Osteoblast (primary cell): Measurements from ENCODE around the gene CNOT6L. TPM values are rescaled to one million over a fixed set of nuclear protein-coding genes. Genes with fewer than 3 reads are reported as not detected.

Source experiments
- DNase-seq: peaks from one replicate; pipeline ENCODE4 v3.0.0; 2011; ENCODE audit warnings: low spot score, mixed read lengths; ENCODE audit not compliant: insufficient read length; ENCODE audit errors: missing footprints
- H2AFZ ChIP-seq: 2 replicates; pipeline ENCODE4 v1.6.0; 2011; ENCODE audit warnings: mild to moderate bottlenecking, low read length
- H3K27ac ChIP-seq: 2 replicates; pipeline ENCODE4 v1.5.1; 2011; ENCODE audit warnings: mild to moderate bottlenecking, low read depth, low read length, moderate library complexity
- H3K27me3 ChIP-seq: 2 replicates; pipeline ENCODE4 v1.6.0; 2012; ENCODE audit warnings: mild to moderate bottlenecking, control low read depth, inconsistent platforms, low read length, moderate library complexity; ENCODE audit not compliant: insufficient read depth
- H3K36me3 ChIP-seq: 2 replicates; pipeline ENCODE4 v1.5.1; 2011; ENCODE audit warnings: mild to moderate bottlenecking, low read length, control low read depth, moderate library complexity; ENCODE audit not compliant: insufficient read depth
- H3K4me1 ChIP-seq: 2 replicates; pipeline ENCODE4 v1.5.1; 2011; ENCODE audit warnings: mild to moderate bottlenecking, low read length, control low read depth, moderate library complexity; ENCODE audit not compliant: insufficient read depth
- H3K4me2 ChIP-seq: 2 replicates; pipeline ENCODE4 v1.6.0; 2011; ENCODE audit warnings: mild to moderate bottlenecking, low read length; ENCODE audit not compliant: insufficient read depth
- H3K4me3 ChIP-seq: fragments of 200-600 bp; sonication (generic); 3 replicates; pipeline ENCODE4 v1.5.1; 2012; ENCODE audit warnings: mild to moderate bottlenecking, low read length, inconsistent platforms; ENCODE audit not compliant: insufficient read depth
- H3K79me2 ChIP-seq: 2 replicates; pipeline ENCODE4 v1.6.0; 2012; ENCODE audit warnings: mild to moderate bottlenecking, low read length, control low read depth, inconsistent platforms; ENCODE audit not compliant: insufficient read depth
- H3K9me3 ChIP-seq: 2 replicates; pipeline ENCODE4 v1.5.1; 2011; ENCODE audit warnings: low read depth, low read length, control low read depth
- H4K20me1 ChIP-seq: 2 replicates; pipeline ENCODE4 v1.6.0; 2012; ENCODE audit warnings: mild to moderate bottlenecking, low read length, control low read depth; ENCODE audit not compliant: insufficient read depth
- total RNA-seq: library from RNA; depleted of rRNA; stranded (reverse); fragments of >200 nt; gene quantifications from 2 replicates; pipeline ENCODE4 v1.2.3, GENCODE V29; 2012
- TF ChIP-seq, protein P1 (sequence below): IDR thresholded peaks from 2 replicates; pipeline ENCODE4 v1.5.1; 2011; ENCODE audit warnings: mild to moderate bottlenecking, low read depth, low read length, moderate library complexity; ENCODE audit errors: extremely low read depth

CNOT6L gene
- total RNA-seq, 1 donor: 15.2 TPM

DNA sequence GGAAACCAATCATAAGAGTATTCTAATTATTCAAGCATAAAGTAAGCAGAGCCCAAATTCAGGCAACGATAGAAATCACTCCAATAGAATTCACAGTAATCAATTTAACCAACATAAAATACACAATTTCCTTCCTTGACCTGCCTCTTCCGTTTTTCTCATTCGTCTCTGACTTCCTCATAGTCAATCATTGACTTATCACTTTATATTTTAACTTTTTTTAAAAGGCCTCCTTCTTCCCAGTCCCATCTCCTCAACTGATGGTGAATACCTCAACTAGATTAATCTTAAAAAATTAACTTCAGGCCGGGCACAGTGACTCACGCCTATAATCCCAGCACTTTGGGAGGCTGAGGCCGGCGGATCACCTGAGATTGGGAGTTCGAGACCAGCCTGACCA, 13.3 kb downstream of the CNOT6L start:
- Histone ChIP-seq H3K27me3 (no peaks in the 10 kb centered on the region), H3K4me2 (no peak overlapping the region), H3K36me3 (no peaks in the 10 kb centered on the region), H3K27ac (no peak overlapping the region), H3K4me3 (no peak overlapping the region), H2AFZ (no peak overlapping the region), H3K79me2 (peaks cover 51% of the 10 kb centered on the region), H3K9me3 (no peaks in the 10 kb centered on the region), H3K4me1 (peaks cover 3% of the 10 kb centered on the region), H4K20me1 (peaks cover 33% of the 10 kb centered on the region)
- TF ChIP-seq, protein P1, sequence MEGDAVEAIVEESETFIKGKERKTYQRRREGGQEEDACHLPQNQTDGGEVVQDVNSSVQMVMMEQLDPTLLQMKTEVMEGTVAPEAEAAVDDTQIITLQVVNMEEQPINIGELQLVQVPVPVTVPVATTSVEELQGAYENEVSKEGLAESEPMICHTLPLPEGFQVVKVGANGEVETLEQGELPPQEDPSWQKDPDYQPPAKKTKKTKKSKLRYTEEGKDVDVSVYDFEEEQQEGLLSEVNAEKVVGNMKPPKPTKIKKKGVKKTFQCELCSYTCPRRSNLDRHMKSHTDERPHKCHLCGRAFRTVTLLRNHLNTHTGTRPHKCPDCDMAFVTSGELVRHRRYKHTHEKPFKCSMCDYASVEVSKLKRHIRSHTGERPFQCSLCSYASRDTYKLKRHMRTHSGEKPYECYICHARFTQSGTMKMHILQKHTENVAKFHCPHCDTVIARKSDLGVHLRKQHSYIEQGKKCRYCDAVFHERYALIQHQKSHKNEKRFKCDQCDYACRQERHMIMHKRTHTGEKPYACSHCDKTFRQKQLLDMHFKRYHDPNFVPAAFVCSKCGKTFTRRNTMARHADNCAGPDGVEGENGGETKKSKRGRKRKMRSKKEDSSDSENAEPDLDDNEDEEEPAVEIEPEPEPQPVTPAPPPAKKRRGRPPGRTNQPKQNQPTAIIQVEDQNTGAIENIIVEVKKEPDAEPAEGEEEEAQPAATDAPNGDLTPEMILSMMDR: no peak
- no peak for DNase-seq

DNA sequence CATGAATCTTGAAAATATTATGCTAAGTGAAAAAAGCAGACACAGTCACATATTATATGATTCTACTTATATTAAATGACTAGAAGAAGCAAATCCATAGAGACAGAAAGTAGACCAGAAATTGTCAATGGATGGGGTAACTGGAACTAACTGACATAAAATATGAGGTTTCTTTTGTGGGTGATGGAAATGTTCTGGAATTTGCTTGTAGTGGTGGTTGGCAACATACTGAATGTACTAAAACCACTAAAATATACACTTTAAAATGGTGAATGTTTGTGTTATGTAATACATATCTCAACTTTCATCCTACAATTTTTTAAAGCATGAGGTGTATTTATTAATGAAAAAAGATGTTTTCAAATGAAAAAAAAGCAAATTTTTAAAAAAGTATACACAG, 14.7 kb downstream of the CNOT6L start:
- H4K20me1 ChIP-seq: peaks cover 33% of the 10 kb centered on the region
- no peak overlapping the region for H2AFZ ChIP-seq
- H3K4me1 ChIP-seq: peaks cover 3% of the 10 kb centered on the region
- H3K79me2 ChIP-seq: peaks cover 53% of the 10 kb centered on the region
- no peak overlapping the region for H3K27ac ChIP-seq
- TF ChIP-seq, protein P1: no peak
- H3K4me2 ChIP-seq: no peak overlapping the region
- no peaks in the 10 kb centered on the region for H3K36me3 ChIP-seq
- no peak for DNase-seq
- H3K4me3 ChIP-seq: no peak overlapping the region
- H3K27me3 ChIP-seq: no peaks in the 10 kb centered on the region
- H3K9me3 ChIP-seq: no peaks in the 10 kb centered on the region

DNA sequence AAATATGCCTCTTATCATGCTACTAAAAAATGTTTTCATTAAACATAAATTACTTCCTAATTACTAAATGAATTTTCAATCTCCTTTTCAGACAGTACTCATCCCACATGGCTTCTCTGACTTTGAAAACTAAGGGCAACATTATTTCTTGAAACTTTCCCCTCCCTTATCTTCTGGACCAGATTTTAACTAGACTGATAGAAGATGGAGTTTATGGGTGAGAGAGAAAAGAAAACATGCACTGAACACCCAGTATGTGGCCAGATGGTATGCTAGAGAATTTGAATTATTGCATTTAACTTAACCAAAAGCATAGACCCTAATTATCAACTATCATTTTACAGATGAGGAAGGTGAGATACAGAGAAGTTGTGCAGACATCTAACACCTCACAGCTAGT, 16.8 kb downstream of the CNOT6L start:
- no peaks in the 10 kb centered on the region for H3K36me3 ChIP-seq
- H4K20me1 ChIP-seq: peaks cover 31% of the 10 kb centered on the region
- no peaks in the 10 kb centered on the region for H3K27me3 ChIP-seq
- H3K79me2 ChIP-seq: peaks cover 57% of the 10 kb centered on the region
- H3K4me2 ChIP-seq: no peak overlapping the region
- H3K9me3 ChIP-seq: no peaks in the 10 kb centered on the region
- peaks cover 3% of the 10 kb centered on the region for H3K4me1 ChIP-seq
- no peak for DNase-seq
- TF ChIP-seq, protein P1: no peak
- no peak overlapping the region for H3K4me3 ChIP-seq
- H2AFZ ChIP-seq: no peak overlapping the region
- H3K27ac ChIP-seq: no peak overlapping the region

DNA sequence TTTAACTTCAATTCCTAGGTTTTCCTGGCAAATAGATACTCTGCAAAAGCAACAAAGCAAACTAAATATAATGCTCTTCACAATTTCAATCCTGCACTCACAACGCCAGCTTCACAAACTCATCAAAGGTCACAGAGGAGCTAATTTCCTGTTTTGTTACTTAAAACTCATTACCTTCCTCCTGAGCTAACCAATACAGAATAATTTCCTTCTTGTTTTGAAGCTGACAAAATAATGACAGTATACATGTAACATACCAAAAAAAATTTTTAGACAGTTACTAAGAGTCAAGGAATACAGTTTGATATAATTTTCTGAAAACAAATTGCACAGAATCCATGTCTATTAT, 17.9 kb downstream of the CNOT6L start:
- Histone ChIP-seq H3K4me2 (no peak overlapping the region), H3K27me3 (no peaks in the 10 kb centered on the region), H3K79me2 (peaks cover 59% of the 10 kb centered on the region)

More for the DNA sequence above, 17.9 kb downstream of the CNOT6L start:
- TF ChIP-seq, protein P1: no peak
- Histone ChIP-seq H3K27ac (no peak overlapping the region), H3K4me3 (no peak overlapping the region), H3K36me3 (no peaks in the 10 kb centered on the region), H4K20me1 (peaks cover 27% of the 10 kb centered on the region), H2AFZ (no peak overlapping the region), H3K9me3 (no peaks in the 10 kb centered on the region), H3K4me1 (peaks cover 3% of the 10 kb centered on the region)
- no peak for DNase-seq
